DOHH2 (cell line): Measurements from ENCODE around the gene SPSB1.
A peak's percentile ranks its signal among the peaks of the same experiment; 100 is the strongest.

ENCODE experiments used
- H3F3A ChIP-seq: fragments of 200-600 bp; sonication (generic), shearing (Covaris generic); 2 replicates; pipeline ENCODE4 v1.6.0; 2016; ENCODE audit warnings: antibody characterized with exemption, mild to moderate bottlenecking; ENCODE audit not compliant: control insufficient read depth, insufficient read depth
- H3K27ac ChIP-seq: fragments of 200-600 bp; sonication (generic); 2 replicates; pipeline ENCODE4 v1.5.1; 2014; ENCODE audit warnings: low read depth, mild to moderate bottlenecking, low read length, moderate library complexity
- H3K27me3 ChIP-seq: fragments of 200-600 bp; sonication (generic); 2 replicates; pipeline ENCODE4 v1.6.1; 2014; ENCODE audit warnings: mild to moderate bottlenecking, low read length, mixed read lengths; ENCODE audit not compliant: control insufficient read depth
- H3K36me3 ChIP-seq: fragments of 200-600 bp; sonication (generic); 2 replicates; pipeline ENCODE4 v1.6.1; 2014; ENCODE audit warnings: mild to moderate bottlenecking, low read length, moderate library complexity, mixed read lengths; ENCODE audit not compliant: control insufficient read depth
- H3K4me1 ChIP-seq: fragments of 200-600 bp; sonication (generic); 2 replicates; pipeline ENCODE4 v1.6.1; 2014; ENCODE audit warnings: mild to moderate bottlenecking, low read length, mixed read lengths; ENCODE audit not compliant: control insufficient read depth
- H3K4me2 ChIP-seq: fragments of 200-600 bp; sonication (generic); 2 replicates; pipeline ENCODE4 v1.6.0; 2014; ENCODE audit warnings: mild to moderate bottlenecking, low read length, moderate library complexity
- H3K4me3 ChIP-seq: fragments of 200-600 bp; sonication (generic); 2 replicates; pipeline ENCODE4 v1.5.1; 2014; ENCODE audit warnings: mild to moderate bottlenecking, low read length, mixed read lengths
- H3K79me2 ChIP-seq: fragments of 200-600 bp; sonication (generic); 2 replicates; pipeline ENCODE4 v1.6.1; 2014; ENCODE audit warnings: mild to moderate bottlenecking, low read length, mixed read lengths; ENCODE audit not compliant: control insufficient read depth
- H3K9me2 ChIP-seq: fragments of 200-600 bp; sonication (generic); replicated peaks from 2 replicates; pipeline ENCODE4 v1.6.1; 2014; ENCODE audit warnings: mild to moderate bottlenecking, low read length, mixed read lengths; ENCODE audit not compliant: control insufficient read depth
- H3K9me3 ChIP-seq: fragments of 200-600 bp; sonication (generic); 2 replicates; pipeline ENCODE4 v1.6.1; 2014; ENCODE audit warnings: antibody characterized with exemption, low read length, mixed read lengths; ENCODE audit not compliant: control insufficient read depth, insufficient read depth
- H4K20me1 ChIP-seq: fragments of 200-600 bp; sonication (generic); 2 replicates; pipeline ENCODE4 v1.6.0; 2014; ENCODE audit warnings: low read depth, mild to moderate bottlenecking, antibody characterized with exemption, low read length, moderate library complexity; ENCODE audit not compliant: control insufficient read depth, insufficient read depth
- CTCF ChIP-seq: fragments of 200-600 bp; sonication (generic); IDR thresholded peaks from one replicate; pipeline ENCODE4 v1.5.1; 2014; ENCODE audit warnings: antibody characterized with exemption, mild to moderate bottlenecking, low read depth, low read length; ENCODE audit not compliant: poor library complexity, severe bottlenecking
- EZH2phosphoT487 ChIP-seq: fragments of 200-600 bp; sonication (generic); IDR thresholded peaks from 2 replicates; pipeline ENCODE4 v1.6.1; 2017; ENCODE audit warnings: borderline replicate concordance, mild to moderate bottlenecking, antibody characterized with exemption, low read length, moderate library complexity, mixed read lengths

SPSB1 gene

GRCh38 chr1:9284061-9284460 lies 8.6 kb upstream of the SPSB1 start:
- TF ChIP-seq EZH2phosphoT487 = no peak
- TF ChIP-seq CTCF = no peak
- Histone ChIP-seq H4K20me1 (no peaks in the 10 kb centered on the region), H3K79me2 (no peaks in the 10 kb centered on the region), H3K9me3 (peaks cover 21% of the 10 kb centered on the region), H3K9me2 (no peaks in the 10 kb centered on the region), H3K4me1 (peaks cover 4% of the 10 kb centered on the region; the same call in 1 of the 2 replicates), H3K36me3 (no peaks in the 10 kb centered on the region), H3K27ac (no peak overlapping the region), H3K27me3 (no peaks in the 10 kb centered on the region; the same call in 1 of the 2 replicates), H3K4me2 (no peak overlapping the region), H3F3A (no peaks in the 10 kb centered on the region), H3K4me3 (no peak overlapping the region)

GRCh38 chr1:9286556-9286955 lies 6.1 kb upstream of the SPSB1 start:
- Histone ChIP-seq H4K20me1 (no peaks in the 10 kb centered on the region), H3K79me2 (no peaks in the 10 kb centered on the region), H3K4me3 (no peak overlapping the region), H3K4me2 (no peak overlapping the region), H3K27me3 (no peaks in the 10 kb centered on the region; the same call in 1 of the 2 replicates), H3K27ac (no peak overlapping the region), H3F3A (peaks cover 2% of the 10 kb centered on the region; the same call in 1 of the 2 replicates), H3K9me2 (no peaks in the 10 kb centered on the region), H3K4me1 (peaks cover 8% of the 10 kb centered on the region; the same call in 1 of the 2 replicates), H3K9me3 (peaks cover 21% of the 10 kb centered on the region), H3K36me3 (no peaks in the 10 kb centered on the region)
- TF ChIP-seq CTCF (no peak), EZH2phosphoT487 (no peak)

- Histone ChIP-seq H3K79me2 (peaks cover 10% of the 10 kb centered on the region), H3K4me3 (no peak overlapping the region), H4K20me1 (peaks cover 4% of the 10 kb centered on the region; the same call in 1 of the 2 replicates), H3K27ac (no peak overlapping the region), H3K4me1 (peaks cover 14% of the 10 kb centered on the region), H3K27me3 (peaks cover 6% of the 10 kb centered on the region), H3K9me3 (peaks cover 21% of the 10 kb centered on the region), H3F3A (peaks cover 2% of the 10 kb centered on the region; the same call in 1 of the 2 replicates), H3K36me3 (no peaks in the 10 kb centered on the region), H3K4me2 (no peak overlapping the region), H3K9me2 (no peaks in the 10 kb centered on the region)
- TF ChIP-seq EZH2phosphoT487 (no peak), CTCF (peak; percentile 92)
These were observed 3.6 kb upstream of the SPSB1 start for GRCh38 chr1:9289090-9289534.
